Activated naive CD8-positive, alpha-beta T cell treated with anti-CD3 and anti-CD28 coated beads, Interleukin-2, amount 50 U/mL, for 16 hours (primary cell): Measurements from ENCODE around the gene CANX.
A peak's percentile ranks its signal among the peaks of the same experiment; 100 is the strongest.
"Not testable (repeated sequence)": the region's sequence is repeated elsewhere in the genome, so short reads cannot be mapped to it uniquely, and the experiment has no call there.

ENCODE experiments used
- DNase-seq: peaks from one replicate; pipeline ENCODE4 v3.0.0-alpha.2; 2020; ENCODE audit warnings: low read depth, low spot score

The CANX gene

DNA sequence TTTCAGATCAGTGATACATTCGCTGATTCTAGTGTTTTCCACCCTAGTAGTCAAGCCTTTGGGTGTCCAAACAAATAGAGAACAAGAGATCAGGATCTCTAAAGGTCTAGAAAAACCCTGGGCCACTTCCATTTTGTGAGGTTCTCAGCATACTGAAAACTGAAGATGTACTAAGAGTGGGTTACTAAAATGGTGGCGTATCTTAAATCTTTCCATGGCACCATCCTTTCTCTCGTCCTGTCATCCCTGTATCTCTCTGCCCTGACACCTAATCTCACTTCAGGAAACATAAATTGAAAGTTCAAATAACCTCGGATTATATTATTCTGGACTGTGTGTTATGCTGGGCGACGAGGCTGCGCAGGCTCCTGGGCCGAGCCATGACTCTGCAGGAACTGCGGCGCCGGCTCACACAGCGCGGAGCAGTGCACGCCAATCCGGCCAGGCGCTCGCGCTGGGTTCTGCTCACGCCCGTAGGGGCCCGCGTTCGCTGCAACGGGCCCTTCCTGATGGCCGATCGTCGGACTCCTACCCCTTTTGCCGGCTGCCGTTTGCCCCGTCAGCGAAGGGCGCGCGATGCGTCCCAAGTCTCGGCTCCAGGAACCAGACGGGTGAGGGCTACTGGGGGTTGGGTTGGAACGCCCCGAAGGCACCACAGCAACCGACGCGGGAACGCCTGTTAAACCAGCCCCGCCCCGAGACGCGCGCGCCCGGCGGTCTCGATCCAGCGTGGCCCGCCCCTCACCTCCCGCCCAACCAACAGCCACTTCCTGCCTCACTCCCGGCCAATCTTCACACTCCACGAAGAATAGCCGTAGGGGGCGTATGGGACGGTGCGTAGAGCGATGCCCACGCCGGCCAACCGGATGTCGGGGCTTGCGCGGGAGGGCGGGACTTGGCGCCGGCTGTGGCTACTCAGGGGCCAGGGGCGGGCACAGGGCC is 503 bp upstream of the CANX start:
- peak; percentile 98 for DNase-seq

GRCh38 chr5:179699616-179700237 is 960 bp downstream of the CANX start:
- DNase-seq, result peak; percentile 6

GRCh38 chr5:179700401-179700918 is 1.7 kb downstream of the CANX start:
- DNase-seq, result no peak

DNA sequence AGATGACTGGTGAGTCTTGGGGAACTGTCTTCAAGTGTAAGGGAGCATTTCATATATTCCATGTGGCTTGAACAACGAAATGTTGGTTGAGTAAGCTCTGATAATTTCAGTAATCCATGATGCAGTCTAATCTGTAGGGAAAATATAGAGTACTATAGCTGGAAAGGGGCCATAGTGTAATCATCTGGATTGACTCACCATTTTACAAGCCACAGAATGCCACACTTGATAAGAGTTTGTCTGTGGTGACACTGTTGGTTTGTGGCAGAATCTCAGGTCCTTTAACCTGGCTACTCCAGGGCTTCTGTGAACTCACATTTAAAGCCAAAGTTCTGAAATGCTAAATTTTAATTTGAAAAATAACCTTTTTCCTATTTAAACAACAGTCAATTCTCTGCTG is 17.5 kb downstream of the CANX start:
- DNase-seq, result no peak

- no peak for DNase-seq
These were observed 21.5 kb downstream of the CANX start for GRCh38 chr5:179720222-179720621.

DNA sequence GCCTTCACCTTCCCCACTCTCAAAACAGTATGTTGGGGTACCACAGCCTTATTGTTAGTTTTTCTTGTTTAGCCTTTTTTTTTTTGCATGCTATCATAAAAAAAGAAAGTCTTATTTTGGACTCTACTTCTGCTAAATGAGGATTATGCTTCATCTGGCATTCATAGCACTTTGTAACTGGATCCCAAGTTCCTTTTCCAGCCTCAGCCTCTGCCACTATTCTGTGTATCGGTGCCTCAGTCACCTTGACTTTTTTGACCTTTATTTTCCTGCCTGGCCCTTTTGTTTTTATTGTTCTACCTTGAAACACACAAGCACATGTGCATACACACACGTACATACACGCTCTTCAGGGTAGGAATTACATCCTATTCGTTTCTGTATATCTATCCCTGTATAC is 25.4 kb downstream of the CANX start:
- DNase-seq, result no peak

DNA sequence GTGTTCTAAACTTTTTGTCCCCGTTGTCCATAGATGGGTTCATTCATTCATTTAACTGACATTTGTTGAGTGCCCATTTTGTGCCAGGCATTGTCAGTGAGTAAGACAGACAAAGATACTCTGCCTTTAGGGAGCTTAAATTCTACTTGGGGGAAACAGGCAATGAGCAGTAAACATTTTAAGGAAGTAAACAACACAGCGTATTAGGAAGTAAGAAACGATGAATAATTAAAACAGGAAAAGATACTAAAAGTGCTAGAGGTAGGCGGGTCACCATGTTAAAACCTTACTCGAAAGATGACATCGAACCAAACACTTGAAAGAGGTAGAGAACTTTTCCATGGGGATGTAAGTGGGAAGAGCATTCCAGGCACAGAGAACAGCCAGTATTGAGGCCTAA is 28.3 kb downstream of the CANX start:
- no peak for DNase-seq

DNA sequence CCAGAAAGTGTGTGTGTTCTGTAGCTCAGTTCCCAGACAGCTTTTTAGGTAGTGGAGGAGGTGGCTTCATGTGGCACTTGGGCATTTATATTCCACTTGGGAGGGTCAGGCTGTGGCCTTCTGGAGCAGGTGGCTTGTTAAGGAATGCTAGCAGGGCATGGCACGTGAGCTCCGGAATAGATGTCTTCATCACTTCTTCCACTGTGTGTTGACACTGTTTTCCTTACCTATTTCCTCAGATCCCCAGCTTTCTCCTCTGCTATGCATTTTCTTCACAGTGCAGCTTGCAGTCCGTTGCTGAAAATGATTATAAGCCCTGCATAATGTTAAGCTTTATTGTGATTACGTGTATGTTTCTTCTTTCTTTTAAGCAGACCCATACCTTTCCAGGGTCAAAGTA is 30.5 kb downstream of the CANX start:
- no peak for DNase-seq

DNA sequence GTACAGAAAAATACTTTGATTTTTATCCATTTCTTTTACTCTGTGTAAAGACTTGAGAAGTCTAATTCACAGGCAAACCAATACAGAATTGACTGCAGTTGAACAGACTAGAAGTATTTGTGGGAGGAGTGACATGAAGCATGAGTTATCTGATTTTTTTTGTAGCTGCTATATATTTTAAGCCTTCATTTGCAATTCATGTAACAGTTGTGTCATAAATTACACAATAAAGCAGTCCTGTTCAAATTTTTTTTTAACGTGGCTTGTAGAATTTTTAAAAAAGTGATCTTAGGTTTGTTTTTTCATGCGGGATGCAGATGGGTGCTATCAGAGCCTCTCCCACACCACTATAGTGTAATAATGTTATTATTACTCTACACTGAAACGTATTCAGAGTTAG is 31.0 kb downstream of the CANX start:
- no peak for DNase-seq

- no peak for DNase-seq
These were observed 31.6 kb downstream of the CANX start for GRCh38 chr5:179730356-179730755.

- DNase-seq, result no peak
These were observed 32.1 kb downstream of the CANX start for GRCh38 chr5:179730852-179731251.

DNA sequence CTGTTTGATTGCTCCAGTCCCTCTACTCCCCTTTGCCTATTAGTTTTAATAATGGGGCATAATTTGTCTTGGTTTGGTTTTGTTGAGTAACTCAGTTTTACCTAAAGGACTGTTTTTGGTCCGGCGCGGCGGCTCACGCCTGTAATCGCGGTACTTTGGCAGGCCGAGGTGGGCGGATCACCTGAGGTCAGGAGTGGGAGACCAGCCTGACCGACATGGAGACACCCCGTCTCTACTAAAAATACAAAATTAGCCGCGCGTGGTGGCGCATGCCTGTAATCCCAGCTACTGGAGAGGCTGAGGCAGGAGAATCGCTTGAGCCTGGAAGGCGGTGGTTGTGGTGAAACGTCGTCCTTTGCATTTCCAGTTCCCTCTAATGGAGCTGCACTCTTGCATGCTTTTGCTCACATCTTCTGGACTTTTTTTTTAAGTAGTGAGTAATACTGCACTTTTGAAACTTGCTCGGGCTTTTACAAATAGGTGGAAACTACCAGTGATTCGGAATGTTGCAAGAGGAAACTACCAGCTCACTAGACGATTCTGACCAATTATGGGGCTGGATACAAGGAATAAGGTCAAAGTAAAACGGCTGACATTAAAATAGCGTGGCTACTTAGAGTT is 33.1 kb downstream of the CANX start:
- no peak for DNase-seq

DNA sequence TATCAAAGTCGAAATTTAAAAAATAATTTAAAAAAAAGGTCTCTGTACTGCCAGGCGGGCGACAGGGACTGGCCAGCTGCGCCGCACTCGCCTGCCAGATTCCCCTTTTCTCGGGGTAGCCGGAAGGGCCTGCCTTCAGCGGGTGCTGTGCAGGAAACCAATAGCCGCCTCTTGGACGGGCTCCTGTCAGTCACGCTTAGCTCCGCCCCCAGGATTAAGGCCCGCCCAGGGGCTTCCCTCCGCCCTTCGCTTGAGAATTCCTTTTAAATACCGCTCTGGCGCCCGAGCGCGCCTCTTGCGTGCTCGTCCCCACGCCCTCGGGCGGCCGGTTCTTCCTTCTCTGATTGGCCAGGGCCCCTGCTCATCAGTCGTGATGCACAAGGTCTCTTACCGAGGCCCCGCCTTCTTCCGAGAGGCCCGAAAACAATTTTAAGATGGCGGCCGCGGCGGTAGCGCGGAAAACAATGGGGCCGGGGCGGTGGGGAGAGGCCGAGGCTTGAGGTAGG is 33.7 kb downstream of the CANX start, which contains the start of gene MAML1:
Gene MAML1, plus strand, starts transcription at position 411 of the 506 bp plus-strand sequence. CDS start 291 bp downstream, outside the sequence.
- peak; percentile 98 for DNase-seq

DNA sequence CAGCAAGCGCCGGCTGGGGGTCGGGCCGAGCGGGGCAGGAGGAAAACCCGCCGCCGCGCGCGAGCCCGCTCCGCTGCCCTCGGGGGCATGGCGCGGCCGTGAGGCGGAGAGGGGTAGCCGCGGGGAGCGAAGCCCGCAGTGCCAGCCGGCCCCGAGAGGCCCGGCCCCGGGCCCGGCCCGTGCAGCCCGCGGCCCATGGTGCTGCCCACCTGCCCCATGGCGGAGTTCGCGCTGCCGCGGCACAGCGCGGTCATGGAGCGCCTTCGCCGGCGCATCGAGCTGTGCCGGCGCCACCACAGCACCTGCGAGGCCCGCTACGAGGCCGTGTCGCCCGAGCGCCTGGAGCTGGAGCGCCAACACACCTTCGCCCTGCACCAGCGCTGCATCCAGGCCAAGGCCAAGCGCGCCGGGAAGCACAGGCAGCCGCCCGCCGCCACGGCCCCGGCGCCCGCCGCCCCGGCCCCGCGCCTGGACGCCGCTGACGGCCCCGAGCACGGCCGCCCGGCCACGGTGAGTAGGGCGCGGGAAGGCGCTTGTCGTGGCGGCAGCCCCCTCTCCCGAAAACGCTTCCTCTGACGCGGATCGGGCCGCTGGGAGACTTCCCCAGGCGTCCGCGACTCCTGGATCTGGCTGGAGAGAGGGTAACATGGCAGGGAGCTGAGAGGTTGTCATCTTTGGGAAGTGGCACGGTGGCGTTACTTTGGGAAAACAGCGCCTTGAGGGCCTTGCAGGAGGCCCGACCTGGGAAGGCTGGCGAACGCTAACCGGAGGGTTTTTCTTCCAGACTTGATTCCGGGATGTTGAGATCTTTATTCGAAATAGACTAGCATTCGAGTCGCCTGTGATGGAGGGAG is 34.4 kb downstream of the CANX start:
- no peak for DNase-seq

DNA sequence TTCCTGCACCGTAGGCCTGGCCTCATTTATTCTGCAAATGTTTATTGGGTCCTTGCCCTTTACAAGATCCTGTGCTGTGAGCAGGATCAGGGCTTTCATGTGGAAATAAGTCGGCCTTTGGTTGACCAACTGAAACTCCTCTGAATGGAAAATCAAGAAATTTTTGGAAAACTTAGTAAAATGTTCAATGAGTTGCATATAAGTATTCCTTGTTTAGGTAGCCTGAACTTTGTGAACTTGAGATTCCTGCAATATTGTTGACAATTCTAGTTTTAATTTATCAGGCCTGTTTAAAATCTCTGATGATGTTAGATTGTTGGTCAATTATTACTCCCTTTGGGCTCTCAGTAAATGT is 35.0 kb downstream of the CANX start:
- no peak for DNase-seq

DNA sequence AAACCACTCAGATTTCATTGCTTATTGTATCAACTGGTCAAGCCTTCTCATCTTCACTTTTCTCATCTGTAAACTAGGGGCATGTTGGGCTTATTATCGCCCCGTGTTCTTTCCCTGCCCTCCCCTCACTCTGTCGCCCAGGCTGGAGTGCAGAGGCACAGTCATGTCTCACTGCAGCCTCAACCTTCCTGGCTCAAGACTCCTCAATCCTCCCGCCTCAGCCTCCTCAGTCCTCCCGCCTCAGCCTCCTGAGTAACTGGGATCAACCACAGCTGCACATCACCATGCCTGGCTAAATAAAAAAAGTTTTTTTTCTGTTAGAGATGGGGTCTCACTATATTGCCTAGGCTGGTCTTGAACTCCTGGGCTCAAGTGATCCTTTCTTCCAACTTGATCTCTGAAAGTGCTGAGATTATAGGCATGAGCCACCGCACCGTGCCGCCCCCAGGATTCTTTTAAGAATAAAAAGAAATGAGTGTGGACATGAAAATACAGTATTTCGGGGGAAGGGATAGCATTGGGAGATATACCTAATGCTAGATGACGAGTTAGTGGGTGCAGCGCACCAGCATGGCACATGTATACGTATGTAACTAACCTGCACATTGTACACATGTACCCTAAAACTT is 35.9 kb downstream of the CANX start:
- DNase-seq, result no peak

- DNase-seq, result no peak
These were observed 40.0 kb downstream of the CANX start for GRCh38 chr5:179738742-179739141.

DNA sequence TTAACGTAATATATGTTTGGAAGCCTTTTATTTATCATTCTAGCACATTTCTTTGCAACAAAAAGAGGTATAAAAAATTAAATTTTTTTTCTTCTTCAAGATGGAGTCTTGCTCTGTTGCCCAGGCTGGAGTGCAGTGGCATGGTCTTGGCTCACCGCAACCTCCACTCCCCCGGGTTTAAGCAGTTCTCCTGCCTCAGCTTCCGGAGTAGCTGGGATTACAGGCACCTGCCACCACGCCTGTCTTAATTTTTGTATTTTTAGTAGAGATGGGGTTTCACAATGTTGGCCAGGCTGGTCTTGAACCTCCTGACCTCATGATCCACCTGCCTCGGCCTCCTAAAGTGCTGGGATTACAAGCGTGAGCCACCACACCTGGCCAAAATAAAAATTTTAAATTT is 45.3 kb downstream of the CANX start:
- DNase-seq, result not testable (repeated sequence)

- no peak for DNase-seq
These were observed 48.1 kb downstream of the CANX start for GRCh38 chr5:179746872-179747271.

DNA sequence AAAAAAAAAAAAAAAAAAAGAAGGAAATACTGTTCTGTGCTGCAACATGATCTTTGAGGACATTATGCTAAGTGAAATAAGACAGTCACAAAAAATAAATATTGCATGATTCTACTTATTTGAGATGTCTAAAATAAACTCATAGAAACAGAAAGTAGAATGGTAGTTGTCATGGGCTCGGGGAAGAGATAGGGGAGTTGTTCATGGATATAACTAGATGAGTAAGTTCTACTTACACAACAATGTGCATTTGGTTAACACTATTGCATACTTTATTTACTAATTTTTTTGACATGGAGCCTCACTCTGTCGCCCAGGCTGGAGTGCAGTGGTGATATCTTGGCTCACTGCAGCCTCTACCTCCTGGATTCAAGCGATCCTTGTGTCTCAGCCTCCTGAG is 49.0 kb downstream of the CANX start:
- DNase-seq, result no peak
